IPS DF 6.9 (cell line): ENCODE data around the gene KRCC1.

Experiments used
- DNase-seq: peaks from one replicate; pipeline ENCODE4 v3.0.0-alpha.2; 2013; ENCODE audit warnings: low read depth, low spot score
- H3K27ac ChIP-seq: one replicate; pipeline ENCODE4 v1.5.1; 2013; ENCODE audit warnings: low read length, control low read depth
- H3K27me3 ChIP-seq: 2 replicates; pipeline ENCODE4 v1.6.1; 2013; ENCODE audit warnings: mild to moderate bottlenecking, low read length; ENCODE audit not compliant: control insufficient read depth, insufficient read depth
- H3K36me3 ChIP-seq: 2 replicates; pipeline ENCODE4 v1.6.1; 2013; ENCODE audit warnings: low read length; ENCODE audit not compliant: control insufficient read depth, insufficient read depth
- H3K4me1 ChIP-seq: 2 replicates; pipeline ENCODE4 v1.6.1; 2013; ENCODE audit warnings: low read length; ENCODE audit not compliant: control insufficient read depth, insufficient read depth
- H3K4me3 ChIP-seq: 2 replicates; pipeline ENCODE4 v1.5.1; 2013; ENCODE audit warnings: mild to moderate bottlenecking, low read length
- H3K9me3 ChIP-seq: 2 replicates; pipeline ENCODE4 v1.6.1; 2013; ENCODE audit warnings: low read length, inconsistent platforms; ENCODE audit not compliant: control insufficient read depth, insufficient read depth
- WGBS: extraction: QIAGEN DNeasy Blood & Tissue Kit; methylation state at CpG from one replicate; pipeline ENCODE4 v1.1.7; 2013; ENCODE audit warnings: mixed read lengths, missing lambda C conversion rate; ENCODE audit not compliant: insufficient read length, insufficient coverage; 5-methylcytosine and 5-hydroxymethylcytosine counted together

Gene KRCC1

DNA sequence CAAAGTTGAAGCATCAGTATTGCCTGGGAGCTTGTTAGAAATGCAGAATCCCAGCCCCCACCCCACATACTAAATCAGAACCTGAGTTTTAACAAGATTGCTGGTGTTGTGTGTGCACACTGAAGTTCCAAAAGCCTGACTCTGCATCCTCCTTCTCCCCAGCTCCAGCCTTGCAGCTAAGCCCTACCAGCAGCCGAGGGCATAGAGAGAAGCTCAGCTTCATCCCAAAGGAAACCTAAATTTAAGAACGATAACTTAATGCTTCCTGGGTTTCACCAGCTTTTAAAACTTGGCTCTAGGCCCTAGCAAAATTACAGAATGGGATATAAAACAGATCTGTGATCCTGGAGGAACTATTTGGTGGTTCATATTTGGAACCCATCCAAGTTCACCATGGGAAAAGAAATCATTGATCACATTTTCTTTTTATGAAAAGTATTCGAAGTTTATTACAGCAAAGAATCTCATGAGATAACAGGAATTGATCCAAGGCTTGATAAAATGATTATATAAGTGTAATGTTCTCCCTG, 23.1 kb upstream of the KRCC1 start:
- no peak overlapping the region for H3K4me3 ChIP-seq
- peaks cover 3% of the 10 kb centered on the region; the same call in 1 of the 2 replicates for H3K4me1 ChIP-seq
- no peaks in the 10 kb centered on the region for H3K36me3 ChIP-seq
- no peaks in the 10 kb centered on the region for H3K27me3 ChIP-seq
- no CpG with 5 or more reads among the region's 3 CpGs for WGBS
- no peaks in the 10 kb centered on the region for H3K9me3 ChIP-seq
- DNase-seq, result no peak
- H3K27ac ChIP-seq, result no peak overlapping the region

DNA sequence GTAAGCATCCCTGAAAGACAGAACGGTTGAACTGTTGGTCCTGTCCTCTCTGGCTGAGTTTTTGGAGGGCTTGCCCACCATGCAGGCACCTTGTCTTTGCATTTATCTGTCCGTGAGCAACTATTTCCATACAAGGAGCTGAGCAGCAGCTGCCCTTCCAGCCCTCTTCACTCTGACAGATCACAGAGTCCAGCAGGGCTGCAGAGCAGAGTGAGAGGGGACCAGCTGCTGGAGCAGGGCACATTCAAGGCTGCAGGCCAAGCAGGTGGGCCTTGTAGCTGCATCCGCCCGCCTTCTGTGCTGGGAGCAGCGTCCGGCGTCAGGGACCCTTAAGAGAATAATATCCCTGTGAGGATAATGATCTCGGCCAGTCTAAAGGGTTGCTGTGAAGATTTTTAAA, 21.5 kb upstream of the KRCC1 start:
- no CpG with 5 or more reads among the region's 8 CpGs for WGBS
- no peak overlapping the region for H3K4me3 ChIP-seq
- H3K4me1 ChIP-seq, result no peaks in the 10 kb centered on the region
- H3K27ac ChIP-seq, result no peak overlapping the region
- no peak for DNase-seq
- H3K9me3 ChIP-seq, result no peaks in the 10 kb centered on the region
- no peaks in the 10 kb centered on the region for H3K36me3 ChIP-seq
- H3K27me3 ChIP-seq, result no peaks in the 10 kb centered on the region

DNA sequence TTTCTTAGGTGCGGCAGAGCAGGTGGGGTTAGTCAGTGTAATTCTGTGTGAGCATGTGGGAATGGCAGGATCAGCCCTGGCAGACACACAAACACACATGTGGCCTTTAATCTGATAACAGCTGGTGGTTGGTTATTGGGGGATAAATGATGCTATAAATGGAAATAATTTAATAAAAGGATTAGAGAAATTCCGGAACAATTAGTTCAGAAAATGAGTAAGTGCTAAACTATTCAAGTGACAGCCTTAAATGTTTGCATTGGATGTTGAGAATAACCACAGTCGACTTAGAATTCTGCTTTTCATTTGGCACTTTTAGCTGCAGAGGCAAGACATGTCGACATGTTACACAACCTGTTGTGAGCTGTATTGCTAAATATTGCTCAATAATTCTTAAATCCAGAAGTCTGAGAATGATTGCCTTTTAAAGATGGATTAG, 19.3 kb upstream of the KRCC1 start:
- no peak overlapping the region for H3K4me3 ChIP-seq
- 100% methylated on average over 1 of the region's 4 CpGs for WGBS
- no peak for DNase-seq
- no peaks in the 10 kb centered on the region for H3K9me3 ChIP-seq
- no peaks in the 10 kb centered on the region for H3K36me3 ChIP-seq
- H3K27me3 ChIP-seq, result no peaks in the 10 kb centered on the region
- H3K27ac ChIP-seq, result no peak overlapping the region
- H3K4me1 ChIP-seq, result no peaks in the 10 kb centered on the region

DNA sequence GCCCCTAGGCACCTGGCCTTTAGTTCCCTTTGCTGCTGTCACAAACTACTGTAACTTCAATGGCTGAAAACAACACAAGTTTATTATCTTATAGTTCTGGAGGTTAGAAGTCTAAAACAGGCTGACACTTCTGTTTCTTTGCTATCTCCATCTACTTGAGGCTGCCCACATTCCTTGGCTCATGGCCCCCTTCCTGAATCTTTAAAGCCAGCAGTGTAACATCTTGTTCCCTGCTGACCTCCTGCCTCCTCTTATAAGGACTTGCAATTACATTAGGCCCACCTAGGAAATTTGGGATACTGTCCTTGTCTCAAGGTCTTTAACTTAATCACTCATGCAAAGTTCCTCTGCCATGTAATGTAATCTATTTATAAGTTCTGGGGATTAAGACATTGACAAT, 18.6 kb upstream of the KRCC1 start:
- Histone ChIP-seq H3K9me3 (no peaks in the 10 kb centered on the region), H3K4me1 (no peaks in the 10 kb centered on the region), H3K36me3 (no peaks in the 10 kb centered on the region), H3K27ac (no peak overlapping the region), H3K27me3 (no peaks in the 10 kb centered on the region), H3K4me3 (no peak overlapping the region)
- DNase-seq, result no peak

DNA sequence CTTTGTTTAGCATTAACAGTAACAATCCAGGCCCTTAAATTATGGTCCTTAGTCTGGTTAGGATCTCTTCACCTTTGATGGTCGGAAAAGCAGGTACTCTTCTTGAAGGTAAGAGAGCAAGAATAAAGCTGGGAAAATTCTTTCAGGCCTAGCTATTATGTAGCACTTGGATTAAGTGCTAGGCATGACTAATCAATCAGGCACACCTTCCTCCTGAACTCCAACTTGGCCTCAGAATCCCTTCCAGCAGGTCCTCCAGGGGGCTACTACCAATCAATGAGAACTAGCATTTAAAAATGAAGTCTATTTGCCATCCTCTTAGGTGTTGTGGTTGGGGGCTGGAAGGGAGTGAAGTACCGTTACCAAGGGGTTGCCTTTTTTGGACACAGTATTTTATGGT, 15.8 kb upstream of the KRCC1 start:
- Histone ChIP-seq H3K36me3 (no peaks in the 10 kb centered on the region), H3K27me3 (no peaks in the 10 kb centered on the region), H3K9me3 (no peaks in the 10 kb centered on the region), H3K4me3 (no peak overlapping the region), H3K27ac (no peak overlapping the region), H3K4me1 (no peaks in the 10 kb centered on the region)
- WGBS, result no CpG with 5 or more reads among the region's 2 CpGs
- DNase-seq, result no peak

DNA sequence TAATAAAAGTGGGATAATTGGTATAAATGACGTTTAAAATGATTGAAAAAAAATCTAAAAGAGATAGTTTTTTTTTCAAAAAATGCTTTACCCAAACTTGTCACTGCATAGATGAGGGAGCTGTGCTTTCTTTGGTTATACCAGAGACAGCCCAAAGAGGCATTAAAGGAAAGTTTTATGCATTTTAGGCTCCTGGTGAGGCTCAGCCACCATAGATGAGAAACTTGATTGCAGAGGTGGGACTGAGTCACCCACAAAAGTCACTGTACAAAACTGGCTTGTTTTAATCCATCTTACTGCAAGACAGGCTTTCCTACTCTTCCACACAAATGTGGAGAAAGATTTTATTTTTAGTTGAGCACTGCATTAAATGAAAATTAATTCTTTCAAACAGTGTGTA, 14.5 kb upstream of the KRCC1 start:
- H3K9me3 ChIP-seq, result no peaks in the 10 kb centered on the region
- no peaks in the 10 kb centered on the region for H3K4me1 ChIP-seq
- H3K27me3 ChIP-seq, result no peaks in the 10 kb centered on the region
- WGBS, result 100% methylated on average over 1 of the region's 1 CpG
- H3K27ac ChIP-seq, result no peak overlapping the region
- DNase-seq, result no peak
- H3K36me3 ChIP-seq, result no peaks in the 10 kb centered on the region
- H3K4me3 ChIP-seq, result no peak overlapping the region

DNA sequence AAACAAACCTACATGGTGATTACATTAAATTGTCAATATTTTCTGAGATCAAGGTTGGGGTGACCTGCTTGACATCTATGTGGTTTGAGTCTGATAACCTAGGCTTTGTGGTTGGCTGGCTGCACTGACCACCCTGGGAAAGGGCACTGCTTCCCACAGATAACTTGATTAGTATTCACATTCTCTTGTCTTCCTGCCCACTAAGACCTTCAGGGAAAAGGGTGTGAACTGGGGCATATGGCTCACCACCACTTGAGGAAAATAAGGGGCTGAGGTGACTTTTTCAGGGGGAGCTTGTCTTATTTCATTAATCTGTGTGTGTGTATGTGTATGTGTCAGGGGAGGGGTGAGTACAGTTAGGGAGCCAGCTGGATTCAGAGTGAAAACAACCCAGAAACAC, 13.5 kb upstream of the KRCC1 start:
- Histone ChIP-seq H3K27ac (no peak overlapping the region), H3K27me3 (no peaks in the 10 kb centered on the region), H3K4me3 (no peak overlapping the region), H3K9me3 (no peaks in the 10 kb centered on the region), H3K4me1 (no peaks in the 10 kb centered on the region), H3K36me3 (no peaks in the 10 kb centered on the region)
- DNase-seq, result no peak

DNA sequence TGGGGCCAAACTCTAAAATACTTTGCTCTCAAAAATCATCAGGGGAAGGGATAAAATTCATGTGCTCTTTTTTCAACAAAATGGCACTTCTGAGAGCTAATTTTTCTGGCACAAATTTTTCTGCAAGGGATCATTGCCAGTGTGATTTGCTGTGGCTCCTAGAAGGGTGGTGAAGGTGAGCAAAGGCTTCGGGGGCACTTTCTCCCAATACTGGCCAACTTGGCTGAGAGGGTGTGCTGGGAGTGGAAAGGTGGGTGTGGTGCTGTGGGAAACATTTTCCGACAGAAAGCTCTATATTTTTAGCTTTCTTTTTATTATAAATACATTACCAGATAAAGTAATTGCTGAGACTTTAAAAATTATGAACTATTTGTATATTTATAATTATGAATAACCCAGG, 12.5 kb upstream of the KRCC1 start:
- H3K4me1 ChIP-seq, result no peaks in the 10 kb centered on the region
- DNase-seq, result no peak
- WGBS, result no CpG with 5 or more reads among the region's 2 CpGs
- no peaks in the 10 kb centered on the region for H3K27me3 ChIP-seq
- H3K27ac ChIP-seq, result no peak overlapping the region
- no peak overlapping the region for H3K4me3 ChIP-seq
- no peaks in the 10 kb centered on the region for H3K36me3 ChIP-seq
- H3K9me3 ChIP-seq, result no peaks in the 10 kb centered on the region

DNA sequence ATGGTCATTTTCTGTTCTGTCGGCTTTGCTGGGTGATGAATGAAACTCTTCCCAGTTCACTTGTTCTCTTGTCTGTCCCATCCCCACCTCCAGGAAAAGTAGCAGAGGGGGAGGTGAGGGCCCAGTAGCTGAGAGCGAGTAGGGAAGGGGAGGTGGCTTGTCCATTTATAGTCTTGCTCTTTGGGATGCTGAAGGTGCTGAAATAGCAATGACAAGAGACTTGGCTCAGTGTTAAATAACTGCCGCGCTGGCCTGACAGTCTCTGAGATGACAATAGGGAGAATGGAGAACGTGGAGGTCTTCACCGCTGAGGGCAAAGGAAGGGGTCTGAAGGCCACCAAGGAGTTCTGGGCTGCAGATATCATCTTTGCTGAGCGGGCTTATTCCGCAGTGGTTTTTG, 12.0 kb upstream of the KRCC1 start, which contains the start of gene SMYD1:
Gene SMYD1, plus strand, starts transcription at position 228 of the 400 bp plus-strand sequence. Its CDS starts 40 bp downstream, at position 268.
- H3K4me1 ChIP-seq, result no peaks in the 10 kb centered on the region
- H3K27ac ChIP-seq, result no peak within 1 kb of the TSS
- H3K27me3 ChIP-seq, result no peaks in the 10 kb centered on the region
- no peak for DNase-seq
- no peaks in the 10 kb centered on the region for H3K9me3 ChIP-seq
- no CpG with 5 or more reads among the region's 8 CpGs for WGBS
- H3K4me3 ChIP-seq, result no peak within 1 kb of the TSS
- no peaks in the 10 kb centered on the region for H3K36me3 ChIP-seq

DNA sequence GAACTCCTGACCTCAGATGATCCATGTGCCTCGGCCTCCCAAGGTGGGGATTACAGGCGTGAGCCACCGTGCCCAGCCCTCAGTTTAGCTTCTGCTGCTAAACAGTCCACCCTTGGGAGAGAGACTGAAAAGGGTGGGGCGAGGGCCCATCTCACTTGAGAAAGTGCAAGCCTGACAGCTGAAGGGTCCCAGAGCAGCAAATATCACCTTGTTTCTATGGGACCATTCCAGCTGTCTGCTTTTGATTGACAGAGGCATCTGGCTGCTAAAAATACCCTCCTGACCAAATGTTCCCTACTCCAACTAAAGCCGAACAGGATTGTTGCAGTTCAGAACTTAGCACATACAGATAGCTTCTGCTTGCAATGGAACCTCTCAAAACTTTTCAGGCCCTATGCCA, 11.6 kb upstream of the KRCC1 start:
- whole genome bisulfite sequencing, result no CpG with 5 or more reads among the region's 5 CpGs
- no peak for DNase-seq
- H3K9me3 ChIP-seq, result no peaks in the 10 kb centered on the region
- H3K4me3 ChIP-seq, result no peak overlapping the region
- no peaks in the 10 kb centered on the region for H3K4me1 ChIP-seq
- H3K36me3 ChIP-seq, result no peaks in the 10 kb centered on the region
- H3K27me3 ChIP-seq, result no peaks in the 10 kb centered on the region
- no peak overlapping the region for H3K27ac ChIP-seq

DNA sequence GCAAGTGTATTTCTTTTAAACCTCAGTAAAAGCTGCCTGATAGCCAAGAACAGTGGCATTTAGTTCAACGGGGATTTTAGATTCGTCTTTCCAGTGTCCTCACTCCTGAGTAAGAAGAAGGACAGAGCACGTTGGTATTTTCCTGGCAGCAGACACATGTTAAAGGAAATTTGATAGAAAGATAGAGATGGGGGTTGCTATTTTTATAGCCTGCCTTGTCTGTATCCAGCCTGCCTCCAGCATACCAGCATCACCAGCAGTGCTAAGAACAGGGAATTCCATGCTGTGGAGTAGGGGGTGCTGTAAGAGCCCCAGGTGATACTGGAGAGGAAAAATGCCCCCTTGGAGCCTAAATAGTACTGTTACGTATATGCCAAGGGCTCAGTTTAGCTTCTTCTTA, 11.0 kb upstream of the KRCC1 start:
- DNase-seq, result no peak
- WGBS, result no CpG with 5 or more reads among the region's 4 CpGs
- H3K4me1 ChIP-seq, result no peaks in the 10 kb centered on the region
- H3K9me3 ChIP-seq, result no peaks in the 10 kb centered on the region
- H3K36me3 ChIP-seq, result no peaks in the 10 kb centered on the region
- H3K4me3 ChIP-seq, result no peak overlapping the region
- no peaks in the 10 kb centered on the region for H3K27me3 ChIP-seq
- no peak overlapping the region for H3K27ac ChIP-seq
